T47D (cell line): ENCODE results near the gene TPST2.
"Not testable (repeated sequence)": the region's sequence is repeated elsewhere in the genome, so short reads cannot be mapped to it uniquely, and the experiment has no call there.

Source experiments
- DNase-seq, 2 experiments: peaks; one replicate each; pipeline versions ENCODE4 v3.0.0 to v3.0.0-alpha.2; 2011 to 2012; ENCODE audit warnings: low read depth in 1 of 2, low spot score in 1 of 2
- JUND ChIP-seq: IDR thresholded peaks from 2 replicates; pipeline ENCODE4 v1.6.1; 2012; ENCODE audit warnings: low read depth
- in situ Hi-C: cut with HindIII; loops from 2 replicates; pipeline ENCODE4 v1.10.0; 2016; ENCODE audit warnings: low sequenced_read_pairs, low pct_unique_long_range_greater_than_20kb

TPST2 gene

DNA sequence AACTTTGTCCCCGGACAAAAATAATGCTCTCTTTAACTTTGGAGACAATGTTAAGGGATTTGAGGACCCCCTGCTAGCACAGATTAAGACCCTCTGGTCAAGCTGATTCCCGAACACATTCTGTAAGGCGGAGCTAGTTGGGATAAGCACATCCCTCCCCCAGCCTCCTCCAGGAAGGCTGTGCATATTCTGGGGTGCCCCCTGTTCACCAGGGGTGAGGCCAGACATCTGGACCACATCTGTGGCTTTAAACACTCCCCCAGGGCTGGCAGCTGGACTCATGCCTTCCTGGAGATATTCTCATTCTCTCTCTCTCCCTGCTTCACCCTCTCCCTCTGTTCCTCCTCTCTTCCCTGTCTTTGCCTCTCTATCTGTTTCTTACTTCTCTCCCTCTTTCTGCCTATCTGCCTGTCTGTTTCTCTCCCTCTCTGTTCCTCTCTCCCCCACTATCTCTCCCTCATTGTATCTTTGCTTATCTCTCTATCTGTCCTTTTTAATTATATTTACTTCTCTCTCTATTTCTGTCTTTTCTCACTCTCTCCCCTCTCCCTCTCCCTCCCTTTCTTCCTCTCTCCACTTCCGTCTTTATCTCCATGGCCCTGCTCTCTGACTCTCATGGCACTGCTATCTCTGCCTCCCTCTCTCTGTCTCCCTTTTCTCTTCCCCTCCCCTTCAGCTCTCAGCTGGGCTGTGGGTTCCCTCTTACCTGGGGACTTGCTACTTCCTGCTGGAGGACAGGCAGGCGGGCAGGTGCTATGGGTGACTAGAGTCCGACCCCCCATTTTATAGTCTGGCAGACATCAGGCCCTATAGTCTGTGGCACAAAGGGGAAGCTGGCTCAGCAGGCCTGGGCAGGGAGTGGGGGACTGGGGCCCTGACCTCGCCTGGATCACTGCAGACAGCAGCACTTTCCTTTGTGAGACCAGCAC is 27.6 kb upstream of the TPST2 start, which contains the start of gene CRYBB1:
CRYBB1 (minus strand) TSS at position 757 of the 929 bp plus-strand sequence. CDS start 1,708 bp downstream, outside the sequence.
- in situ Hi-C loops, result no loop called here
- DNase-seq, result no peak
- no peak for TF ChIP-seq JUND

DNA sequence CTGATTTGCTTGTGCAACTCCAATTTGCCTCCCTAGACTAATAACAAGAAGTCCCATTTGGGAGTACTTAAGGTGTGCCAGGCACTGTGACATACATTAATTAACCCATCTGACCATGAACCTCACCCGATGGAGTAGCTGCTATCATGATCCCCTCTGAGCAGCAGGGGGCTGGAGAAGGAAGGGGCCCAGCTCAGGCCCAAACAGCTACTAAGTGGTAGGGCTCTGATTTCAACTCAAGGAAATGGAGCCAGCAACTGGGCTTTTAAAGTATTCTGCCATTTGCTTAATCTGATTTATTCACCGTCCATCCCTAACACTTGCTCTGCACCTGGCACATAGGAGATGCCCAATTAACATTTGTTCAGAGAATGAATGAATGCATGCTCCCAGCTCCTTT is 26.7 kb upstream of the TPST2 start:
- DNase-seq, result no peak
- in situ Hi-C loops, result no loop called here
- no peak for TF ChIP-seq JUND

DNA sequence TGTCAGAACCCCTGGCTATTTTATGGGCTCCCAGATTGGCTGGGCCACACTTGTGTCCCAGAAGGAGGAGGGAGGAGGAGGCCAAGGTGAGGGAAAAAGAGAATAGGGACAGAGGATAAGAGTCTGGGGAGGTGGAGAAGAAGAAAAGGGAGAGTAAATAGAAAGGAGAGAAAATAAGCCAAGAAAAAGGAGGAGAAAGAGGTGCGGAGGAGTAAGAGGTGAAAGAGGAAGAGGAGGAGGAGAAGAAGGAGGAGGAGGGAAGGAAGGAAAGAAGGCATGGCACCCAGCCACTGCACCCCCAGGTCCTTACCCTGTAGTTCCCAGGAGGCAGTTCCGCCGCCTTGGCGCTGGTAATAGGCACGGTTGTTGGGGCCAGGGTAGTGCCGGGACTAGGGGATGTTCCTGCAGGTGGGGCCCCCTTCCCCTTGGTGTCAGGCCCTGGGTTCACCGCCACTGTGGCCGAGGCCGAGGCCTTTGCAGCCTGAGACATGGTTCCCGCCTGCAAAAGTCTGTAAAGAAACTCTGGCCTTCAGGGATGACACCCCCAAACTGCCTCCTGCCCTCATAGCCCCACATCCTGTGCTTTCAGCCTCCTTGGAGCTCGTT is 26.0 kb upstream of the TPST2 start:
- TF ChIP-seq JUND, result no peak
- in situ Hi-C loops, result no loop called here

DNA sequence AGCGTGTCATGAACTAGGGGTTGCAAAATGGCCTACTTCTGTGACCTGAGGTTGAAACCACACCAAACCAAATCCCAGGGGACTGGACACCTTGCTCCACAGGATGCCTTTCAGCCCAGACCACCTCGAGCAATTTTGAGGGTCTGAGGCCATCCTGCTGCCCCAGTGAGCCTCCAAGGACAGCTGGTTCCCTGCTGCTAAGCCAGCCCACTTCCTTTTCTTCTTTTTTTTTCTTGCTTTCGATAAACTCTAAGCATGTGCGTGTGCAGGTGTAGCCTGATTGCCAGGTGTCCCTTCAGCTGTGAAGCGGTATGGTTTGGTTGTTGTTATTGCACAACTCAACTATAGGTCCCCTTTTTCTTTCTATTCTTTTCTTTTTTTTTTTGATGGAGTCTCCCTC is 25.2 kb upstream of the TPST2 start:
- no peak for DNase-seq
- in situ Hi-C loops, result no loop called here

More for the DNA sequence above, 26.0 kb upstream of the TPST2 start:
- no peak for DNase-seq

DNA sequence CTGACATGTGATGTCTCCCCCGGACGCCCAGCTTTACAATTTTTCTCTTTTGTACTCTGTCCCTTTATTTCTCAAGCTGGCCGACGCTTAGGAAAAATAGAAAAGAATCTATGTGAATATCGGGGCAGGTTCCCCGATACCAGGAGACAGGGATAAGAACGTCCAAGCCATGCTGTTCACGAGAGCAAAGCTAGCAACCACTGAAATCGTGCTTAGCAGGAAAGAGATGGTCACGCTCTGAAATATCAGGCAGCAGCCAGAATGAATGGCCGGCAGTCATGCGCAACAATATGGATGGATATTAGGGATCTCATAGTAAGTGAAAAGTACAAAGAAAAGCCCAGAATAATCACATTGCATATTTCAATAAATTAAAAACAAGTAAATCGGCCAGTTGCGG is 24.4 kb upstream of the TPST2 start:
- in situ Hi-C loops, result no loop called here
- TF ChIP-seq JUND, result no peak
- DNase-seq, result no peak

More for the DNA sequence above, 25.2 kb upstream of the TPST2 start:
- no peak for TF ChIP-seq JUND

DNA sequence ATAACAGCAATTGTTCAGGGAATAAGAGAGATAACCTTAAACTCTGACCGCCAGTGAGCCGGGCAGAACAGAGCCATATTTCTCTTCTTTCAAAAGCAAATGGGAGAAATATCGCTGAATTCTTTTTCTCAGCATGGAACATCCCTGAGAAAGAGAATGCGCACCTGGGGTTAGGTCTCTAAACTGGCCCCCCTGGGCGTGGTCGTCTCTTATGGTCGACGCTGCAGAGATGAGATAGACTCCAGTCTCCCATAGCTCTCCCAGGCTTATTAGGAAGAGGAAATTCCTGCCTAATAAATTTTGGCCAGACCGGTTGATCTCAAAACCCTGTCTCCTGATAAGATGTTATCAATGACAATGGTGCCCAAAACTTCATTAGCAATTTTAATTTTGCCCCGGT is 23.8 kb upstream of the TPST2 start:
- in situ Hi-C loops, result not testable (repeated sequence)

DNA sequence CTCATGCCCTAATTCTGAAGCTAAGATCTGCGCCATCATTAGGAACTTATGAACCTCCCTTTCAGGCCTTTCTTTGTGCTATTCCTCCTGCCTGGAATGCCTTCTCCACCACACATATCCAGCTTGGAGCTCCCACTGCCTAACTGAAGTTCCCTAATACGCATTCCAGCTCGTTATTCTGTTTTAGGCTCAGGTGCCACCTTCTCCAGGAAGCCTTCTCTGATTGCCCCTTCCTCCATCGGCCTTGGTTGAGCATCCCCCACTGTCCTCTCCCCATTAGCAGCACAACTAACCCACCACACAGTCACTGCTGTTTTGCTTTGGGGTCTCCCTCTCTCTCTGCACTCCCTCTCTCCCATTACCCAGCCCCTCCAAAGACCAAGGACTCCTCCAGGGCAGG is 22.7 kb upstream of the TPST2 start:
- TF ChIP-seq JUND, result no peak
- in situ Hi-C loops, result no loop called here
- DNase-seq, result no peak

More for the DNA sequence above, 23.8 kb upstream of the TPST2 start:
- DNase-seq, result not testable (repeated sequence)

DNA sequence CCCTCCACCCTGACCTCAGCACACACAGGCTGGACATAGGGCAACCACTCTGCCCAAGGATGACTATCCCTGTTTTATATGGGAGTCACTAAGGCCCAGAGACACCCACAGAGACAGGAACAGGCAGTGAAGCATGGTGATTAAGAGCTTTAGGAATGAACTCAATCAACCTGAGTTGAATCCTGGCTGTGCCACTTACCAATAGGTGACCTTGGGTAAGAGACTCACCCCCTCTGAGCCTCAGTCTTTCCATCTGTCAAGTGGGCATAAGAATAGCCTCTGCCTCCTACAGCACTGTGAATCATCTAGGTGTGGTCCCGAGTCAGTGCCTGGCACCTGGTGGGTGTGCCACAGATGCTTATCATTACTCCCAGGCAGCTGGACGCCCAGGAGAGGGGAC is 21.1 kb upstream of the TPST2 start:
- TF ChIP-seq JUND, result no peak
- DNase-seq, result no peak
- in situ Hi-C loops, result no loop called here

DNA sequence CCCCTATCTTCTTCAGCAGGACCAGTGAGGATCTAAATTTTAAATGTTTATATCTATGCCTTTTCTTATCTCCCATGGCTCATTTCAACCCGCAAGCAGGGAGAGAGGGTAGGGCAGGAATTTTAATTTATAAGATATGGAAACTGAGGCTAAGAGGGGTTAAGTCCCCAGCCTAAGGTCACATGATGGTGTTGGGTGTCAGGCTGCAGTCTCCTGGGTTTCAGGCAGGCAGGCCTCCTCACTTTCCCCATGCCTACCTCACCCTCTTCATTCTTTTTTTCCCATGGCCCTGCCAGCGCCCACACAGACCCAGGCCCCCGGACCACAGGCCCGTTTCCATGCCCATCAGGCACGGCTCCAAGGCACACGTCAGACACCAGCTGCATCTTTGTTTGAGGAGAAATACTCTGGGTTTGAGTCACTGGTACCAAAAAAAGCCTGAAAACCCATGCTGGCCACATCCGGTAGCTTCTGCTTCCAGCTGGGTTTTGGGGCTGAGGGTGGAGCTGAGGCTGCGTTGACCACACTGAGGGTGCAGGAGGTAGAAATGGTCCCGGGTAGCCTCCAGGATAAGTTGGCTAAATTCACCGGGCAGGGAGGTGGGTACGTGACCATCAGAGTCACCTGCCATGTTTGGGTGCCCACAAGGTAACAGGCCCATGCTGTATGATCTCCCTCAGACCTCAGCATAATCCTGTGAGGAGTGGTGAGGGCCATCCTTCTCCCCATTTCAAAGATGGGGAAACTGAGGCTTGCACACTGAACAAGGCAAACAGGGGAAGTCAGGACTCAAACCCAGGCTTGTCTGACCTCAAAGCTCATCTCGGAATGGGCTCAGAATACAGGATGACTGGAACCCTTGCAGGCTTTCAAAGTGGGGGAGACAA is 20.4 kb upstream of the TPST2 start:
- TF ChIP-seq JUND, result no peak
- DNase-seq, result no peak
- in situ Hi-C loops, result no loop called here

DNA sequence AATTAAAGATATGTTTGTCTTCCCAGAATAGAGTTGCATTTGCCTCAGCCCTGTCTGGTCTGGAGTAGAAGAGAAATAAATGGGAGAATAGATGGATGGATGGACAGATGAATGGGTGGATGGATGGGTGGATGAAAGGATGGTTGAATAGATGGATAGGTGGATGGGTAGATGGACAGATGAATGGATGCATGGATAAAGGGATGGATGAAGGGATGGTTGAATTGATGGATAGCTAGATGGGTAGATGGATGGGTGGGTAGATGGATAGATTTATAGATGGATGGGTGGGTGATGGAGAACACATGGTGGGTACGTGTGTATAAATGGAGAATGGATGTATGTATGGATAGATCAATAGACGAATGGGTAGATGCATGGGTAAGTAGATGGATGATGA is 19.4 kb upstream of the TPST2 start:
- TF ChIP-seq JUND, result no peak
- in situ Hi-C loops, result no loop called here
- no peak for DNase-seq

DNA sequence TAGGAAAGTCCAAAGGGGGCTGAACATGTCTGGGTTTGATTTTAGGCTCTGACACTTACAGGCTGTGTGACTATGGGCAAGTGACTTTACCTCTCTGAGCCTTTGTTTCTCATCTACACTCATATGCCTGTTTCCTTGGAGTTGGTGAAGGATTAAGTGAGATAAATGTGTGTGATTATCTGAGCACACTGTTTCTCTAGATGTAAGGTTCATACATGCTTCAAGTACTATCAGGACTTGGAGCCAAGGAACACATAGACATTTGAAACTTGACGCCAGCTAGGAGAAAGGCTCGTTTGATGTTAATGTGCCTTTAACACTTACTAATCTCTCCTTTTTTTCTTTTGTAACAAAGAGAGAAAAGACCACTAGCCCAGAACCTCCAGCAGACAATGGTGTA is 18.2 kb upstream of the TPST2 start:
- DNase-seq, result no peak
- in situ Hi-C loops, result no loop called here
- TF ChIP-seq JUND, result no peak

DNA sequence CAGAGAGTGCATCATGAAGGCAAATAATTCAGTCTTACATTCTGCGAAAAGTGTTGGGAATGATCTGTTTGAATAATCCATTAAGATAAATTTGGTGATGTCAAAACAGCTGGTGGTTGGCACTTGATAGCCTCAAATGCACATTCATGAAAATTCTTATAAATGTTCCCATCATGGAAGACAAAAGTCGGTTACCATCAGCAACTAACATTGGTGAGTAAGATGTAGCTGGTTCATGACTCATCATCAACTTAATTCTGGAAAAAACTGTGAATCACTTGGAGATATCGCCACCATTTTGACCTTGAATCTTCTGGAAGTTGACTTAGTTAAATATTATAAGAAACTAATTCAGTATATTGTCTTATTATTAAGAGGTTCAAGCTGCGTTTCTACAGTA is 16.7 kb upstream of the TPST2 start:
- no peak for DNase-seq
- no peak for TF ChIP-seq JUND
- in situ Hi-C loops, result no loop called here

DNA sequence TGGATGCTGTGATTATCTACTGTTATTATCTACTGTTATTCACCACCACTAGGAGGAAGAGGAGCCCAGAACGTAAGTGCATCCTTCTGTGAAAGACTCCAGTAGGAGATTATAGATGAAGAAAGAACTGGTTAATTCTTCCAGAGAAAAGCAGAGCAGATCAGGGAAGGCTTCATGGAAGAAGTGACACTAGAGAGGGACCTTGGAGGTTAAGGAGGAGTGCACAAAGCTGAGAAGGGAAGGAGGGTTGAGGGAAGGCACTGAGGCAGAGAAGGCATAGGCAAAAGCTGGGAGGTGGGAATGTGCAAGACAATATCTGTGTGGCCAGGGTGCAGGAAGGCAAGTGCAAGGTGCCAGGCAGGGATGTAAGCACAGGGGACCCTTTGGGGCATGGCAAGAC is 14.4 kb upstream of the TPST2 start:
- DNase-seq, result no peak
- in situ Hi-C loops, result no loop called here
- TF ChIP-seq JUND, result no peak
